Liver (tissue), 9 donors: ENCODE results near the gene WEE2. TPM values are rescaled to one million over a fixed set of nuclear protein-coding genes. Genes with fewer than 3 reads are reported as not detected.

Experiments used
- DNase-seq: peaks from one replicate; pipeline ENCODE4 v3.0.0-alpha.2; 2017; ENCODE audit warnings: low spot score
- H3K27ac ChIP-seq, 2 donors: one replicate each; pipeline ENCODE4 v1.7.0; 2013; ENCODE audit warnings: inconsistent platforms in 2 of 2, low read length in 2 of 2, control low read depth in 1 of 2, low read depth in 1 of 2, mild to moderate bottlenecking in 1 of 2
- H3K27me3 ChIP-seq, 4 donors: one replicate each; pipeline versions ENCODE4 v1.6.1 to v1.7.0; 2013; ENCODE audit warnings: low read length in 3 of 4, inconsistent platforms in 1 of 4, mild to moderate bottlenecking in 1 of 4, moderate library complexity in 1 of 4; ENCODE audit not compliant: control insufficient read depth in 4 of 4, insufficient read depth in 4 of 4
- H3K36me3 ChIP-seq, 4 donors: one replicate each; pipeline versions ENCODE4 v1.6.1 to v1.7.0; 2013; ENCODE audit warnings: low read length in 3 of 4, mild to moderate bottlenecking in 3 of 4, low read depth in 1 of 4, moderate library complexity in 1 of 4; ENCODE audit not compliant: control insufficient read depth in 4 of 4, insufficient read depth in 3 of 4
- H3K4me1 ChIP-seq, 4 donors: one replicate each; pipeline versions ENCODE4 v1.6.1 to v1.7.0; 2013; ENCODE audit warnings: low read length in 3 of 4, mild to moderate bottlenecking in 3 of 4, moderate library complexity in 1 of 4; ENCODE audit not compliant: control insufficient read depth in 4 of 4, insufficient read depth in 4 of 4
- H3K4me3 ChIP-seq, 3 donors: one replicate each; pipeline versions ENCODE4 v1.6.1 to v1.7.0; 2013; ENCODE audit warnings: low read length in 3 of 3, control low read depth in 1 of 3, low read depth in 1 of 3, mild to moderate bottlenecking in 1 of 3
- H3K9ac ChIP-seq, 2 donors: one replicate each; pipeline ENCODE4 v1.7.0; 2013; ENCODE audit warnings: low read length in 2 of 2, mild to moderate bottlenecking in 2 of 2, moderate library complexity in 2 of 2, control low read depth in 1 of 2, low read depth in 1 of 2
- H3K9me3 ChIP-seq, 4 donors: one replicate each; pipeline versions ENCODE4 v1.6.1 to v1.7.0; 2013; ENCODE audit warnings: low read length in 3 of 4; ENCODE audit not compliant: control insufficient read depth in 4 of 4
- ATF3 ChIP-seq: IDR thresholded peaks from 2 replicates; pipeline ENCODE4 v1.6.1; 2016; ENCODE audit warnings: antibody characterized with exemption
- CTCF ChIP-seq: fragments of 150-350 bp; IDR thresholded peaks from 2 replicates; pipeline ENCODE4 v1.5.1; 2017; ENCODE audit warnings: improper control_type of control experiment, low read depth, low read length; ENCODE audit not compliant: missing input control
- FOXA1 ChIP-seq: IDR thresholded peaks from 2 replicates; pipeline ENCODE4 v1.6.1; 2016; ENCODE audit warnings: antibody characterized with exemption
- FOXA2 ChIP-seq: IDR thresholded peaks from 2 replicates; pipeline ENCODE4 v1.6.1; 2016; ENCODE audit warnings: antibody characterized with exemption
- GABPA ChIP-seq, 2 donors: IDR thresholded peaks in 1 of 2; conservative IDR thresholded peaks in 1 of 2; 2 replicates each; pipeline ENCODE4 v1.6.1; 2016; ENCODE audit warnings: antibody characterized with exemption in 2 of 2, mild to moderate bottlenecking in 1 of 2, moderate library complexity in 1 of 2
- HNF4A ChIP-seq, 2 donors: conservative IDR thresholded peaks; 2 replicates each; pipeline ENCODE4 v1.6.1; 2016; ENCODE audit warnings: antibody characterized with exemption in 2 of 2, mild to moderate bottlenecking in 2 of 2
- HNF4G ChIP-seq: IDR thresholded peaks from 2 replicates; pipeline ENCODE4 v1.6.1; 2016; ENCODE audit warnings: antibody characterized with exemption
- JUND ChIP-seq, 2 donors: IDR thresholded peaks; 2 replicates each; pipeline ENCODE4 v1.6.1; 2016; ENCODE audit warnings: antibody characterized with exemption in 2 of 2
- MAX ChIP-seq: IDR thresholded peaks from 2 replicates; pipeline ENCODE4 v1.6.1; 2016; ENCODE audit warnings: antibody characterized with exemption
- NR2F2 ChIP-seq: IDR thresholded peaks from 2 replicates; pipeline ENCODE4 v1.6.1; 2016; ENCODE audit warnings: antibody characterized with exemption
- RAD21 ChIP-seq, 2 donors: IDR thresholded peaks; 2 replicates each; pipeline ENCODE4 v1.6.1; 2016; ENCODE audit warnings: antibody characterized with exemption in 2 of 2, mild to moderate bottlenecking in 2 of 2
- REST ChIP-seq: IDR thresholded peaks from 2 replicates; pipeline ENCODE4 v1.6.1; 2016; ENCODE audit warnings: antibody characterized with exemption, mild to moderate bottlenecking
- RXRA ChIP-seq, 2 donors: IDR thresholded peaks; 2 replicates each; pipeline ENCODE4 v1.6.1; 2017 to 2018; ENCODE audit warnings: antibody characterized with exemption in 2 of 2, mild to moderate bottlenecking in 1 of 2
- SP1 ChIP-seq: IDR thresholded peaks from 2 replicates; pipeline ENCODE4 v1.6.1; 2018; ENCODE audit warnings: antibody characterized with exemption, mild to moderate bottlenecking
- TAF1 ChIP-seq: conservative IDR thresholded peaks from 2 replicates; pipeline ENCODE4 v1.6.1; 2016; ENCODE audit warnings: antibody characterized with exemption, mild to moderate bottlenecking
- YY1 ChIP-seq: IDR thresholded peaks from 2 replicates; pipeline ENCODE4 v1.6.1; 2016; ENCODE audit warnings: antibody characterized with exemption, mild to moderate bottlenecking
- ZBTB33 ChIP-seq: IDR thresholded peaks from 2 replicates; pipeline ENCODE4 v1.6.1; 2016; ENCODE audit warnings: antibody characterized with exemption
- WGBS: extraction: QIAGEN DNeasy Blood & Tissue Kit; methylation state at CpG from one replicate; pipeline ENCODE4 v1.1.7; 2013; 5-methylcytosine and 5-hydroxymethylcytosine counted together
- polyA plus RNA-seq, 2 donors: library from polyadenylated mRNA; stranded (reverse) in 1 of 2; unstranded in 1 of 2; fragments of 200-250 nt in 1 of 2; fragments of >200 nt in 1 of 2; fragmentation: Nextera tagmentation in 1 of 2; extraction: Ambion mirVana in 1 of 2; gene quantifications; one replicate each; pipeline versions ENCODE4 v1.2.1 to v1.2.3, GENCODE V29; 2013 to 2015
- total RNA-seq, 2 donors: library from RNA; depleted of rRNA; stranded (reverse); fragments of >200 nt; gene quantifications; one replicate each; pipeline ENCODE4 v1.2.3, GENCODE V29; 2014
- donor health status: healthy.
- donor health status: healthy.
- donor health status: healthy.
- donor health status: healthy.
- donor health status: healthy.

Gene WEE2
- total and polyA plus RNA-seq, 4 donors = not detected

GRCh38 chr7:141668853-141669252 is 39.3 kb upstream of the WEE2 start:
- no peak for DNase-seq
- Histone ChIP-seq H3K9me3 (no peaks in the 10 kb centered on the region), H3K4me3 (no peak overlapping the region), H3K9ac (no peak overlapping the region), H3K27me3 (no peaks in the 10 kb centered on the region), H3K36me3 (peaks cover 6 to 24% (median 11%) of the 10 kb centered on the region in 4 donors), H3K4me1 (peaks cover 3 to 15% (median 9%) of the 10 kb centered on the region in 4 donors), H3K27ac (no peak overlapping the region)
- WGBS = 89% methylated on average over 2 of the region's 2 CpGs
- TF ChIP-seq FOXA1 = no peak
- no peak for TF ChIP-seq HNF4G
- no peak for TF ChIP-seq TAF1
- TF ChIP-seq YY1 = no peak
- no peak for TF ChIP-seq HNF4A (conservative IDR thresholded peaks at IDR 0.05)
- no peak for TF ChIP-seq RXRA (IDR thresholded peaks at IDR 0.05)

- no peak overlapping the region for H3K9ac ChIP-seq
- H3K27me3 ChIP-seq = no peaks in the 10 kb centered on the region
- no peaks in the 10 kb centered on the region for H3K9me3 ChIP-seq
- TF ChIP-seq MAX = no peak
- TF ChIP-seq YY1 = no peak
- no peak for TF ChIP-seq NR2F2
- no peak for TF ChIP-seq REST
- no peak for TF ChIP-seq JUND (IDR thresholded peaks at IDR 0.05)
- no peak for TF ChIP-seq TAF1
- no peak for TF ChIP-seq HNF4G
- TF ChIP-seq FOXA1 = no peak
- no peak for TF ChIP-seq SP1
- TF ChIP-seq RAD21 (IDR thresholded peaks at IDR 0.05) = no peak
- TF ChIP-seq CTCF = no peak
- TF ChIP-seq ATF3 = no peak
- TF ChIP-seq FOXA2 = no peak
- TF ChIP-seq HNF4A (conservative IDR thresholded peaks at IDR 0.05) = no peak
- no peak for TF ChIP-seq RXRA (IDR thresholded peaks at IDR 0.05)
- no peak for TF ChIP-seq ZBTB33
- no peak for TF ChIP-seq GABPA (IDR thresholded peaks at IDR 0.05 in 1 of 2, conservative IDR thresholded peaks at IDR 0.05 in 1 of 2)
- H3K36me3 ChIP-seq = peaks cover 0 to 15% (median 7%) of the 10 kb centered on the region in 4 donors
- 99% methylated on average over 7 of the region's 7 CpGs for WGBS
- DNase-seq = no peak
- H3K27ac ChIP-seq = no peak overlapping the region
- H3K4me1 ChIP-seq = no peaks in the 10 kb centered on the region
- H3K4me3 ChIP-seq = no peak overlapping the region
These were observed 36.3 kb upstream of the WEE2 start for GRCh38 chr7:141671705-141672496.
